ACC112 (cell line): ENCODE results near the gene DNAJC27.

ENCODE experiments used
- H2AFZ ChIP-seq: fragments of 200-600 bp; sonication (generic); one replicate; pipeline ENCODE4 v1.6.0; 2017; ENCODE audit warnings: antibody characterized with exemption, low read length; ENCODE audit not compliant: unreplicated experiment
- H3K27ac ChIP-seq: fragments of 200-600 bp; sonication (generic); 2 replicates; pipeline ENCODE4 v1.5.1; 2014; ENCODE audit warnings: low read depth, mild to moderate bottlenecking, antibody characterized with exemption, low read length, moderate library complexity
- H3K27me3 ChIP-seq: fragments of 200-600 bp; sonication (generic); 2 replicates; pipeline ENCODE4 v1.6.1; 2014; ENCODE audit warnings: mild to moderate bottlenecking, antibody characterized with exemption, low read length, moderate library complexity, mixed read lengths; ENCODE audit not compliant: insufficient read depth
- H3K36me3 ChIP-seq: fragments of 200-600 bp; sonication (generic); 2 replicates; pipeline ENCODE4 v1.6.1; 2016; ENCODE audit warnings: mild to moderate bottlenecking, antibody characterized with exemption, low read length, moderate library complexity, mixed read lengths; ENCODE audit not compliant: insufficient read depth
- H3K4me1 ChIP-seq: fragments of 200-600 bp; sonication (generic); one replicate; pipeline ENCODE4 v1.6.1; 2016; ENCODE audit warnings: low read length, mixed read lengths; ENCODE audit not compliant: insufficient read depth, unreplicated experiment, control insufficient read depth
- H3K4me3 ChIP-seq: fragments of 200-600 bp; sonication (generic); 2 replicates; pipeline ENCODE4 v1.5.1; 2014; ENCODE audit warnings: mild to moderate bottlenecking, low read depth, low read length
- H3K79me2 ChIP-seq: fragments of 200-600 bp; sonication (generic); one replicate; pipeline ENCODE4 v1.6.0; 2016; ENCODE audit warnings: low read length; ENCODE audit not compliant: control insufficient read depth, unreplicated experiment, insufficient read depth

Gene DNAJC27

GRCh38 chr2:24948506-24948905 is 23.2 kb downstream of the DNAJC27 start:
- H3K4me1 ChIP-seq: peaks cover 5% of the 10 kb centered on the region
- H3K27me3 ChIP-seq: no peaks in the 10 kb centered on the region
- H3K27ac ChIP-seq: no peak overlapping the region
- H2AFZ ChIP-seq: no peak overlapping the region
- H3K36me3 ChIP-seq: no peaks in the 10 kb centered on the region
- no peaks in the 10 kb centered on the region for H3K79me2 ChIP-seq
- H3K4me3 ChIP-seq: no peak overlapping the region

- peaks cover 5% of the 10 kb centered on the region for H3K4me1 ChIP-seq
- no peaks in the 10 kb centered on the region for H3K27me3 ChIP-seq
- no peaks in the 10 kb centered on the region for H3K36me3 ChIP-seq
- H3K27ac ChIP-seq: no peak overlapping the region
- H3K79me2 ChIP-seq: no peaks in the 10 kb centered on the region
- H2AFZ ChIP-seq: no peak overlapping the region
- H3K4me3 ChIP-seq: no peak overlapping the region
Observed at GRCh38 chr2:24947561-24948157, 24.1 kb downstream of the DNAJC27 start.

- no peaks in the 10 kb centered on the region for H3K36me3 ChIP-seq
- H3K79me2 ChIP-seq: no peaks in the 10 kb centered on the region
- H3K27me3 ChIP-seq: no peaks in the 10 kb centered on the region
- peaks cover 5% of the 10 kb centered on the region for H3K4me1 ChIP-seq
- H3K4me3 ChIP-seq: no peak overlapping the region
- H2AFZ ChIP-seq: no peak overlapping the region
- H3K27ac ChIP-seq: no peak overlapping the region
Observed at GRCh38 chr2:24945907-24946306, 25.8 kb downstream of the DNAJC27 start.

GRCh38 chr2:24943427-24944053 is 28.2 kb downstream of the DNAJC27 start:
- H3K4me3 ChIP-seq: no peak overlapping the region
- H3K27ac ChIP-seq: no peak overlapping the region
- H3K79me2 ChIP-seq: no peaks in the 10 kb centered on the region

GRCh38 chr2:24939353-24939752 is 32.4 kb downstream of the DNAJC27 start:
- Histone ChIP-seq H3K4me3 (no peak overlapping the region), H3K27me3 (no peaks in the 10 kb centered on the region), H3K27ac (no peak overlapping the region), H3K4me1 (no peaks in the 10 kb centered on the region), H3K36me3 (no peaks in the 10 kb centered on the region), H3K79me2 (no peaks in the 10 kb centered on the region), H2AFZ (no peak overlapping the region)

More at GRCh38 chr2:24943427-24944053, 28.2 kb downstream of the DNAJC27 start:
- no peaks in the 10 kb centered on the region for H3K27me3 ChIP-seq
- H3K4me1 ChIP-seq: peaks cover 5% of the 10 kb centered on the region
- no peaks in the 10 kb centered on the region for H3K36me3 ChIP-seq
- no peak overlapping the region for H2AFZ ChIP-seq

- no peaks in the 10 kb centered on the region for H3K4me1 ChIP-seq
- peak overlapping the region; percentile 91 for H2AFZ ChIP-seq
- H3K4me3 ChIP-seq: peak overlapping the region; percentile 43; the same call in 1 of the 2 replicates
- no peaks in the 10 kb centered on the region for H3K27me3 ChIP-seq
- H3K36me3 ChIP-seq: no peaks in the 10 kb centered on the region
- H3K27ac ChIP-seq: no peak overlapping the region
- no peaks in the 10 kb centered on the region for H3K79me2 ChIP-seq
Observed at GRCh38 chr2:24937236-24937635, 34.5 kb downstream of the DNAJC27 start.

- no peak overlapping the region for H2AFZ ChIP-seq
- no peaks in the 10 kb centered on the region for H3K4me1 ChIP-seq
- H3K79me2 ChIP-seq: no peaks in the 10 kb centered on the region
- H3K27me3 ChIP-seq: no peaks in the 10 kb centered on the region
- H3K27ac ChIP-seq: no peak overlapping the region
- no peaks in the 10 kb centered on the region for H3K36me3 ChIP-seq
- no peak overlapping the region for H3K4me3 ChIP-seq
Observed at GRCh38 chr2:24935145-24935544, 36.6 kb downstream of the DNAJC27 start.

- H2AFZ ChIP-seq: no peak overlapping the region
- no peaks in the 10 kb centered on the region for H3K36me3 ChIP-seq
- H3K27me3 ChIP-seq: no peaks in the 10 kb centered on the region
- H3K4me1 ChIP-seq: no peaks in the 10 kb centered on the region
- no peak overlapping the region for H3K4me3 ChIP-seq
- no peak overlapping the region for H3K27ac ChIP-seq
- no peaks in the 10 kb centered on the region for H3K79me2 ChIP-seq
Observed at GRCh38 chr2:24932715-24933114, 39.0 kb downstream of the DNAJC27 start.

- Histone ChIP-seq H3K79me2 (no peaks in the 10 kb centered on the region), H3K4me3 (no peak overlapping the region), H3K36me3 (no peaks in the 10 kb centered on the region), H3K27ac (no peak overlapping the region), H2AFZ (no peak overlapping the region), H3K4me1 (peaks cover 8% of the 10 kb centered on the region), H3K27me3 (no peaks in the 10 kb centered on the region)
Observed at GRCh38 chr2:24930768-24931167, 41.0 kb downstream of the DNAJC27 start.

GRCh38 chr2:24929230-24929629 is 42.5 kb downstream of the DNAJC27 start:
- peaks cover 8% of the 10 kb centered on the region for H3K4me1 ChIP-seq
- H3K4me3 ChIP-seq: no peak overlapping the region
- no peaks in the 10 kb centered on the region for H3K79me2 ChIP-seq
- no peaks in the 10 kb centered on the region for H3K27me3 ChIP-seq
- no peak overlapping the region for H2AFZ ChIP-seq
- H3K36me3 ChIP-seq: no peaks in the 10 kb centered on the region
- H3K27ac ChIP-seq: no peak overlapping the region

GRCh38 chr2:24928036-24928435 is 43.7 kb downstream of the DNAJC27 start:
- no peak overlapping the region for H3K27ac ChIP-seq
- H3K4me1 ChIP-seq: peaks cover 8% of the 10 kb centered on the region
- H2AFZ ChIP-seq: no peak overlapping the region
- no peaks in the 10 kb centered on the region for H3K79me2 ChIP-seq
- no peaks in the 10 kb centered on the region for H3K27me3 ChIP-seq
- no peak overlapping the region for H3K4me3 ChIP-seq
- H3K36me3 ChIP-seq: no peaks in the 10 kb centered on the region
